KOPT-K1 (cell line): ENCODE results near the gene C22orf39.
"Not testable (repeated sequence)": the region's sequence is repeated elsewhere in the genome, so short reads cannot be mapped to it uniquely, and the experiment has no call there.

Experiments
- H3K27ac ChIP-seq: fragments of 200-600 bp; sonication (generic); 2 replicates; pipeline ENCODE4 v1.5.1; 2016; ENCODE audit warnings: antibody characterized with exemption, mild to moderate bottlenecking, low read depth, low read length; ENCODE audit not compliant: poor library complexity, severe bottlenecking
- H3K36me3 ChIP-seq: fragments of 200-600 bp; sonication (generic); 2 replicates; pipeline ENCODE4 v1.5.1; 2017; ENCODE audit warnings: antibody characterized with exemption, mild to moderate bottlenecking, low read length, moderate library complexity; ENCODE audit not compliant: insufficient read depth
- H3K9me3 ChIP-seq: fragments of 200-600 bp; sonication (generic); 2 replicates; pipeline ENCODE4 v1.5.1; 2017; ENCODE audit warnings: antibody characterized with exemption, low read length, mild to moderate bottlenecking; ENCODE audit not compliant: insufficient read depth, poor library complexity, severe bottlenecking

The C22orf39 gene

GRCh38 chr22:19450363-19451175, 3.1 kb upstream of the C22orf39 start:
- no peaks in the 10 kb centered on the region for H3K9me3 ChIP-seq
- H3K36me3 ChIP-seq = peaks cover 74% of the 10 kb centered on the region
- no peak overlapping the region for H3K27ac ChIP-seq

DNA sequence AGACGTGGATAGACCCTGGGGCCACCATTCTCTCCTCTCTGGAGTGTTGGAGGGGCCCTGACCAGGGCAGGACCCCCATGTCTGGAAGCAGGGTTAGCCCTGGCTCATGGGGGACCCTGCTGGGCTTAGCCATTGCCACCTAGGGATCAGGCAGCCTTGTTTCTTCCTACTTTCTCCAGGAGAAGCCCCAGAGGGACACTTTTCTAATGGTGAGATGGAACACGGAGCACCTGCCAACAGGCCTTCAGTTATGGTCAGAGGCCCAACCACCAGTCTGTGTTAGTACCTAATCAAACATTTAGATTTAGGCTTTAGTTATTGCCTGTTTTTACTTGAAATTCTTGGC, 1.9 kb upstream of the C22orf39 start:
- Histone ChIP-seq H3K36me3 (peaks cover 74% of the 10 kb centered on the region), H3K9me3 (no peaks in the 10 kb centered on the region), H3K27ac (peak overlapping the region; percentile 2)

- Histone ChIP-seq H3K27ac (peak overlapping the region; percentile 77), H3K36me3 (peaks cover 74% of the 10 kb centered on the region), H3K9me3 (no peaks in the 10 kb centered on the region)
Observed at GRCh38 chr22:19448739-19449421, 1.4 kb upstream of the C22orf39 start.

DNA sequence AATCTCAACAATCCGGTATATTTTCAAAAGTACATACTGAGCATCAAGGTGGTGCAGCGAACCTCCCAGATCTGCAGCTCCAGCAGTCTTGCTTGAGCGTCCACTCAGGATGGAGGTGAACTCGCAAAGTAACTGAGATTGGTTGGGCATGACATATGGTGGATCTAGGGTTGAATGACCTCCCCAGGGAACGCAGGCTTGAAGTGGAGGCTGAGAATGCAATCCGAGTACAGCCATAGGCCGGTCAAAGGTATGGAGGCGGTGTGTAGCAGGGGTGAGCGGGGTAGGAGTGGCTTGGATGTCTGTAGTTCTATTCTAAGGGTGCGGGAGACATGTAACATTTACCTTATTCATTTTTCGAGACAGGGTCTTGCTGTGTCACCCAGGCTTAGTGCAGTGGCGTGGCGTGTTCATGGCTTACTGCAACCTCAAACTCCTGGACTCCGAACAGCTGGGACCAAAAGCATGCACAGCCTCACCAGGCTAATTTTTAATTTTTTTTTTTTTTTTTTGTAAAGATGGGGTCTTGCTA, 631 bp upstream of the C22orf39 start:
- H3K36me3 ChIP-seq = peaks cover 74% of the 10 kb centered on the region
- H3K27ac ChIP-seq = peak overlapping the region; percentile 77
- H3K9me3 ChIP-seq = no peaks in the 10 kb centered on the region

DNA sequence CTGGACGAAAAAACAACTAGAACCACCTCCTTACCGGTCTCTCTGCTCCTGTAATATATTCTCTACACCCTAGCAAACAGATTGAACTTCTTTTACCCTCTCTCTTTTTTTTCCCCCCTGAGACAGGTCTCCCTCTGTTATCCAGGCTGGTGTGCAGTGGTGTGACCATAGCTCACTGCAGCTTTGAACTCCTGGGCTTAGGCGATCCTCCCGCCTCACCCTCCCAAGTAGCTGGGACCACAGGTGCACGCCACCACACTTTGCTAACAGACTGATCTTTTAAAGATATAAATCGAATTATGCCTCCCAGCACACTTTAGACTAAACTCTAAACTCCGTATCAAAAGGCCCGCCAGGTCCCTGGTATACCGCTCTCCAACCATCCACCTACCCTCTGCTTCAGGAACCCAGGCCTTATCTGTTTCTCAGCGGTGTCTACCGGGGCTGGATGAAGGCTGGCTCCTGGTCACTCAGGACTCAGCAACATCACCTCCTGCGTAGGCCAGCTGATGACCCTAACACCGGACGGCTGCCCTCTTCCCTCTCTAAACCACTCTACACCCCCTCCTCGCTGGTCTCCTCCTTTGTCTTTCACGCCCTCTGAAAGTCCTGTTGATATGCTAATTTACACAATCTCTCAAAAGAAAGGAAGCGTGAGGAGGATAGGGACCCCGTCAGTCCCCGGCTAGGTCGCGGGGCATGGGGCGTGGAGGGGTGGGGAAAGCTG, 745 bp downstream of the C22orf39 start:
- Histone ChIP-seq H3K36me3 (peaks cover 73% of the 10 kb centered on the region), H3K27ac (peak overlapping the region; percentile 77), H3K9me3 (no peaks in the 10 kb centered on the region)

GRCh38 chr22:19445279-19445982, 2.1 kb downstream of the C22orf39 start:
- peaks cover 73% of the 10 kb centered on the region for H3K36me3 ChIP-seq

GRCh38 chr22:19443544-19444211, 3.8 kb downstream of the C22orf39 start:
- H3K36me3 ChIP-seq = peaks cover 67% of the 10 kb centered on the region

More at GRCh38 chr22:19445279-19445982, 2.1 kb downstream of the C22orf39 start:
- not testable (repeated sequence) for H3K27ac ChIP-seq, H3K9me3 ChIP-seq

GRCh38 chr22:19442166-19442565, 5.3 kb downstream of the C22orf39 start:
- H3K36me3 ChIP-seq = peaks cover 79% of the 10 kb centered on the region
- H3K9me3 ChIP-seq = no peaks in the 10 kb centered on the region

More at GRCh38 chr22:19443544-19444211, 3.8 kb downstream of the C22orf39 start:
- Histone ChIP-seq H3K9me3 (no peaks in the 10 kb centered on the region), H3K27ac (no peak overlapping the region)

DNA sequence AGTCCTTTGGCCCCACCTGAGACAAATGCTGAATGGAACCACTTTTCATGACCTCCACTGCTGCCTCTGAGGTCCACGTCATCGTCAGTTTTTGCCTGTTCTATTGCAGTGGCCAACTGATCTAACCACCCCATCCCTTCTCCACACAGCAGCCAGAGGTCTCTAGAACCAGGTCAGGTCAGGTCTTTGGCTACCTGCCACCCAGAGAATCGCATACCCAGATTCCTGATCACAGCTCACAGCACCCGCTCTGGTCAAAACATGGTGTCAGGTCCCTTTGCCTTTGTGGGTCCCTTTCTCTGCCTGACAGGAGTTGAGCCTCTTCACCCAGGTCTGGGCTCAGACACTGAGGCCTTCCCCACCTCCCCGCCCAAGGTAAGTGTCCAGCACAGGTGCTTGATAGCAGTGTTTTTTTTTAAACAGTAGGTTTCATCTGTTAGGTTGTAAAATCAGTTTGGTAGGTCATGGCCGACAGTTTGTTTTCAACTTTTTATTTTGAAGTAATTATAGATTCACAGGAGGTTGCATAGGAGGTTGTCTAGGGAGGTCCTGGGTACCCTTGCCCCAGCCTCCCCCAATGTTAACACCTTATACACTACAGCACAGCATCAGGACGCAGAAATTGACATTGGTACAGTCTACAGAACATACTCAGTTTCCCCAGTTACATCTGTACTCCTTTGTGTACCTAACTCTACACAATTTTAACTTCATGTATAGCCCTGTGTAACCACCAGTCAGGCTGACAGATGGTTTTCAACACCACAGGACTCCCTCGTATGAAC, 6.9 kb downstream of the C22orf39 start:
- no peaks in the 10 kb centered on the region for H3K9me3 ChIP-seq
- peaks cover 91% of the 10 kb centered on the region for H3K36me3 ChIP-seq
- H3K27ac ChIP-seq = no peak overlapping the region

More at GRCh38 chr22:19442166-19442565, 5.3 kb downstream of the C22orf39 start:
- H3K27ac ChIP-seq = no peak overlapping the region

GRCh38 chr22:19438298-19438697, 9.2 kb downstream of the C22orf39 start:
- Histone ChIP-seq H3K27ac (no peak overlapping the region), H3K36me3 (peaks cover 83% of the 10 kb centered on the region), H3K9me3 (no peaks in the 10 kb centered on the region)

- H3K36me3 ChIP-seq = peaks cover 67% of the 10 kb centered on the region
- not testable (repeated sequence) for H3K9me3 ChIP-seq, H3K27ac ChIP-seq
Observed at GRCh38 chr22:19436444-19437161, 10.9 kb downstream of the C22orf39 start.

DNA sequence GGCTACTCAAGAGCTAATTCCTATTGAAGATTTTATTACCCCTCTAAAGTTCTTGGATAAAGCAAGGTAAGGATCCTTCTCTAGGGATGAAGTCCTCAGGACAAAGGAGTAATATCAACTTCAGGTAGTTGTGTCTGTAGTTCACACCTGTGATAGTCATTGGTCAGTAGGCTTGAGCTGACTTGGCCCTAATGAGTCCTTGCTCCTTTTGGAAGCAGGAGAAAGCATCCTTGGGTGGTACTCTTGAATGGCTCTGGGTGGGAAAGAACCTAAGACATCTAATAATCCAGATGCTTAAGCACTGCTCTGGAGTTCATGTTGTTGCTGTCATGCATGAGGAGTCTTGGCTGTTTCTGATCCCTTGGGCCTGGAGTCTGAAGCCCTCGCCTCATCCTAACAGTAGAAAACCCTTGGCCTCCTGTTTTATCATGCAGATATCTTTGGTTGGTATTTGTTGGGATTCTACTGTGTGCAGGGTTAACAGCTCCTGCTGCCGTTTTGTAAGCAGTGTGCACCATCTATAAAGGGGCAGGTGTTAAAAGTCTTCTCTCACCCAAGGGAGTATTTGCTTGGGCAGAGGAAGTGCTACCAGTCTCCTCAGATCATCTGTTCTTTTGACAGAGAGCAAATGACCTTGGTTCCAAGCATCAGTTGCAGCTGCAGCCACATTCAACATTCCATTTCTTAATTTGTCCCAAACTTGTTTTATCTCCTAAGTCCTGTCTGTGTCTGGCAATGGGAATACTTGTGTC, 12.5 kb downstream of the C22orf39 start:
- Histone ChIP-seq H3K36me3 (peaks cover 51% of the 10 kb centered on the region), H3K27ac (no peak overlapping the region), H3K9me3 (no peaks in the 10 kb centered on the region)
